Measurements from ENCODE around the gene UNG. TPM values are rescaled to one million over a fixed set of nuclear protein-coding genes. Genes with fewer than 3 reads are reported as not detected.

UNG gene
- total RNA-seq, 1 donor, result 28.3 TPM

DNA sequence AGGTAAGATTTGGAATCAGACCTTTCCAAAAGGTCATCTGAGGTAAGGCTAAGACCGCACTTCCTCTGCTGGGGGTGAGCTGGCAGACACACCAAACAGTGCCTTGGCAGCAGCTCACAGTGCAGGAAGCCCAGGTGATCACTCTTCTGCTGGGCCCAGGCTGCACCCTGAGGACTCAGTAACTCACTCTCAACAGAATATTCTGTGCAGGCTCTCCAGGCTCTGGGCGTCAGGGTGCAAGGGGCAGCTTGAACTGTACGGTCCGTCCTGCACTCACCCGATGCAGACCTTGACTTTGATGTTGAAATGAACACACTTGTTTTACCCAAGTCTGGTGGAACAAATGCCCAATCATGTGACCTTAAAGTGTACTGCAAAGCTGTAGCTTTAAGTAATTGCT, 10.1 kb upstream of the UNG start:
- DNase-seq (ENCODE audit: low read depth in 2 of 3, low spot score in 2 of 3), result no peak

DNA sequence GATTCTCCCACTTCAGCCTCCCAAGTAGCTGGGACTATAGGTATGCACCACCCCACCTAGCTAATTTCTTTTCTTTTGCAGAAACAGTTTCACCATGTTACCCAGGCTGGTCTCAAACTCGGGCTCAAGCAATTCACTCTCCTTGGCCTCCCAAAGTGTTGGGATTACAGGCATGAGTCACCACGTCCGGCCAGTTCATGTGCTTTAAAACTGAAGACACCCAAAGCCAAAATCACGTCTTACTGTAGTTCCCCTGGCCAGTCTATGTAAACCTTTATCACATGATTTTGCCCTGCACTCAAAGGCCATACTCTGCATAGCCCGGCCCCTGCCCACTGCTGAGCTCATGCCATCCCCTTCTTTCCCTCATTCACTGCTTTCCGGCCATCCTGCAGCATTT, 8.6 kb upstream of the UNG start:
- DNase-seq (ENCODE audit: low read depth in 2 of 3, low spot score in 2 of 3), result no peak

DNA sequence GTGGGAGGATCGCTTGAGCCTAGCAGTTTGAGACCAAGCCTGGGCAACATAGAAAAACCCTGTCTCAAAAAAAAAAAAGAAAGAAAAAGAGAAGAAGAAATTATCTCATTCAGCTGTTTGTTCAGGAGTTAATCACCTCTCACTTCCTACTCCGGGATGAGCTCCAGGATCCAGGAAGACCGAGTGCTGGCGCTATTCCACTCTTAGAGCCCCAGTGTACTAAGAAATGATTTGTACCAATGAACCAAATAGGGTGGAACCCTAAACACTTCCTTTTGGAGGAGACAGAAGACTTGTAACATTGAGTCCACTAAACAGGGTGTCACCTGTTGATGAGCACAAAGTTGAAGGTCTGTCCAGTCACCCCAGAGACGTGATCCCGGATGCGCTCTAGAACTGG, 7.7 kb upstream of the UNG start:
- DNase-seq (ENCODE audit: low read depth in 2 of 3, low spot score in 2 of 3), result no peak

DNA sequence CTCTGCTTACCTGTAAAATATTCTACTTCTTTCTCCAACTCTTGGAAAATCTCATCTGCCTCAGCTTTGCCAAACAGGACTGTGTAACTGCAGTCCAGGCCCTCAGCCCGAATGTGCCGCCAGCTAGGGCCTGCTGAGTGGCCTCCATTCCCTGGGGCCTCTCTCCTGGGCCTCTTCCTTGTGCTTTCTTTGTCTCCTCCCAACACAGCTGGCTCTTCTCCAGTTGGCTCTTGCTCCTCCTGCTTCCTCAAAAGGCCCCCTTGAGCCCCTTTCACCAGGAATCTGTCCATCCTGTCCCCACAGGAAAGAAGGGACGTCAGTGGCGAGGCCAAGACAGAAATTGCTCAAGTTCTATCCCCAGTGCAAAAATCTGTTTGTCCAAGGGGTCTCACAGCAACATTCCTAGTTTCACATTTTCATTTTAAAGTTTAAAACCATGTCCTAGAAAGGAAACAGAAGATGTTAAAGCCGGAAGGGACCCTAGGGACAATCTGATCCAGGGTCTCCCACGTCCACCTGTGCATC, 4.8 kb upstream of the UNG start:
- peak in 1 of 3 donors; percentile 5 for DNase-seq (ENCODE audit: low read depth in 2 of 3, low spot score in 2 of 3)

DNA sequence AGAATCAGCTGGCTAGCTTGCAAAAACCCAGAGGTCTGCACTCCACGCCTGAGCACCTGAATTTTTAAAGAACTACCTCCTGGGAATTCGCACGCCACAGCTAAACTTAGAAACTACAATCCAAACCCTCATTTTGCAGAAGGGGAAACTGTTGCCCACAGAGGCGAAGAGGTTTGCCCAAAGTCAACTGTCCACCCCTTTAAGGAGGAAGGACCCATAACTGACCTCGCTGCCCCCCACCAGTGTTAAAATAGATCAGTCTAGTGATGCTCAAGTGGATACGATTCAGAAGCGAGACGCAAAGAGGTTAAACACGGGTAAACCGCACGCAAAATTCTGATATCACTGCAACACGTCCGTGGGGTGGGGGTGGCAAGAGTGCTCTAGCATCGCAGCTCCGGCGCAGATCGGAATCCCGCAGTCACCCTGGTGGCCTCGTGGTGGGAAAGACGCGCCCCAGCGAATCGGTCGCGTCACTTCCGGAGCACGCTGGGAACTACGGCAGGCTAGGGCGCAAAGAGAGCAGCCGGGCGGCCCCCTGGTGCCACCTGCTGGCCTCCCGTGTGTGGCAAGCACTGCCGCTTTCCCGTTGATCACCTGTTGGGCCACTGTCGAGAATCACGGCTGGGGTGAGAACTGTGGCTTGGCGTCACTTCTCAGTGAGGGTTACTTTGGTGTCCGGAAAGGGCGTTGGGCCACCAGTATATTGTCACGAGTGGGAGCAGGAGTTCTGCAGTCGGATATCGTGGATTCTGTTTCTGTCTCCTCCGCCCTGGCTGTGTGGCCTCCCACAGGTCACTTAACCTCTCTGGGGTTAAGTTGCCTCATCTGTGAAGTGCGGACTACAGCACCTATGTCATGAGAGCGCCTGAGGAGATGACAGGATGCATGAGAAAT, 4.1 kb upstream of the UNG start, which contains the start of gene ALKBH2:
Gene ALKBH2 (minus strand): TSS at position 451 of the 897 bp plus-strand sequence. CDS start 686 bp downstream, outside the sequence.
- DNase-seq (ENCODE audit: low read depth in 2 of 3, low spot score in 2 of 3), result peak; percentile 93 to 96 (median 94)

DNA sequence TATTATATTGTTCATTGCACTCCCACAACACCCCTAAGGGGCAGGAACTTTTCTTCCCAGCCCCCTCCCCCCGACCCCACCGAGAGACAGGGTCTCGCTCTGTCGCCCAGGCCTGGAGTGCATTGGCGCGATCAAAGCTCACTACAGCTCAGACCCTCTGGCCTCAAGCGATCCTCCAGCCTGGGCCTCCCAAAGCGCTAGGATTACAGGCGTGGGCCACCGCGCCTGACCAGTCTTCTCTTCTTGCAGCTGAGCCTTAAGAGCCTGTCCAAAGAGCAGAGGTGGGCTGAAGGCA, 310 bp upstream of the UNG start:
- no peak for DNase-seq (ENCODE audit: low read depth in 2 of 3, low spot score in 2 of 3)

DNA sequence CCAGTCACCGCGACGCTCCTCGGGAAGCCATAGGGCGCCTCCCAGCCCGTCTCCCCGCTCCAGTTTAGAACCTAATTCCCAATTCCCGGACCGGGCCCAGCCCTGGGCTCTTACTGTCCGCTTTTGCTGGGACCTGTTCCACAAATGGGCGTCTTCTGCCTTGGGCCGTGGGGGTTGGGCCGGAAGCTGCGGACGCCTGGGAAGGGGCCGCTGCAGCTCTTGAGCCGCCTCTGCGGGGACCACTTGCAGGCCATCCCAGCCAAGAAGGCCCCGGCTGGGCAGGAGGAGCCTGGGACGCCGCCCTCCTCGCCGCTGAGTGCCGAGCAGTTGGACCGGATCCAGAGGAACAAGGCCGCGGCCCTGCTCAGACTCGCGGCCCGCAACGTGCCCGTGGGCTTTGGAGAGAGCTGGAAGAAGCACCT, 797 bp downstream of the UNG start:
- no peak for DNase-seq (ENCODE audit: low read depth in 2 of 3, low spot score in 2 of 3)

DNA sequence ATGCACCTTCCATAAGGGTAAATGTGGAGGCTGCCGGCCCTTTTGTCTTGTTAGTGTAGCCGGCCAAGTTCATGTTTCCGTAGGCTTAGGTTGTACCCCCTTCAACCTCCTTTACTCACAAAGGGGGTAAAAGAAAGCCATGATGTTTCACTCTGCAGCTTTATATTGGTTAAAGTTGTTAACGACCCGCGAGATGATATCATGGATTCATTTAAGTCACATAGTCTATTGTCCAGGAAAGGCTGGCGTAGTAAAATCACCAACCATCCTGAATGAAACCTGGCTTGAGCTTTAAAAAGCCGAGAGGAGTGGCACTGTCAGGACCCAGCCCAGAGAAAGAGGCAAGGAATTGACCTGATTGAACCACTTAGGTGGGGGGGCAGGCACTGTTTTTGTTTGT, 1.3 kb downstream of the UNG start:
- DNase-seq (ENCODE audit: low read depth in 2 of 3, low spot score in 2 of 3), result no peak

DNA sequence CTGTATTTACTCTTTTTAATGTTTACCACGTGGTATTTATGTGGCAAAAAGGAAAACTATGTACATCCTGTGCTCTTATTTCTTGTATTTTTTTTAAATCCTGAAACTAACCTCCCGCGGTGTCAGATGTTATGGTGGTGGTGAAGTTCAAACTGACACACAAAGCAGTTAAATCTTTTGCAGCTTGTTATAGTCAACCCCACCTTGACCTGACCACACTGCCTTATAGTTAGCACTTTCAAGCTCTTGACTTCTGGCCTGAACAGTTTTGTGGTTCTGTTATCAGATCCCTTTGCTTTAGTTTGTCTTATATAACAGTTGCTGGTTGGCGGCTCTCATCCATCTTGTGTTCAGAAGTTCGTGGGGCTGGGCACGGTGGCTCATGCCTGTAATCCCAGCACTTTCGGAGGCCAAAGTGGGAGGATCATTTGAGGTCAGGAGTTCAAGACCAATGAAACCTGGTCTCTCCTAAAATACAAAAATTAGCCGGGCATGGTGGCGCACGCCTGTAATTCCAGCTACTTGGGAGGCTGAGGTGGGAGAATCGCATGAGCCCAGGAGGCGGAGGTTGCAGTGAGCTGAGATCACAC, 2.1 kb downstream of the UNG start:
- no peak for DNase-seq (ENCODE audit: low read depth in 2 of 3, low spot score in 2 of 3)

DNA sequence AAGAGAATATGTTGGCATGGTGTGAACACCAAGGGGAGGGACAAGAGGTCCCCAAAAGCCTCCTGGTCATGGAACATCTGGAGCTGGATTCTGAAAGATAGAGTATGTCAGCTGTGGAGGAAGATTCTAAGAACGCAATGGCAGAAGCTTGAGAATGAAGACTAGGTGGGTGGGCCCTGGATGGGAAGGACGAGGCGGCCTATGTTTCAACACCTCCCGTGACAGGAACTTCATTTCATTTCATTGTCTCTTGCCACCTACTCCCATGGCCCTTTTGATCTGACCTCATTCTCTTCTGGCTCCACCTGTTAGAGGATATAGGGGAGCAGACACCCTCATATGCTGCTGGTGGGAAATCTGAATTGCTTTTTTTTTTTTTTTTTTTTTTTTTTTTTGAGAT, 3.3 kb downstream of the UNG start:
- no peak for DNase-seq (ENCODE audit: low read depth in 2 of 3, low spot score in 2 of 3)

DNA sequence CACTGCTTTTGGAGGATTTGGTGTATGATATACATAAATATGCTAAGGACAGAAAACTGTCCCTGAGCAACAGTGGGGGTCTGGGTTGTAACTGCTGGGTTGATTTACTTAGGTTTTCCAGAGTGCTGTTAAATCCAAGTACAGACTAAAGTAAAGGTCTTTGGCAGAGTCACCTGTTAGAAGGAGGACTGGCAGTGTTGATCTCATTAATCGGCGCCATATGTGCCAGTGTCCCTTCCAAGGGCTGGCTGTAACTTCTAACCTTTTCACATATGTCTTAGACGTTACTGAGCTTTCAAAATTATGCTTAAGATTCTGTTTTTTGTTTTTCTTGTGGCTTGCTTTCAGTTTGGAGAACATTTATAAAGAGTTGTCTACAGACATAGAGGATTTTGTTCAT, 5.1 kb downstream of the UNG start:
- no peak for DNase-seq (ENCODE audit: low read depth in 2 of 3, low spot score in 2 of 3)

DNA sequence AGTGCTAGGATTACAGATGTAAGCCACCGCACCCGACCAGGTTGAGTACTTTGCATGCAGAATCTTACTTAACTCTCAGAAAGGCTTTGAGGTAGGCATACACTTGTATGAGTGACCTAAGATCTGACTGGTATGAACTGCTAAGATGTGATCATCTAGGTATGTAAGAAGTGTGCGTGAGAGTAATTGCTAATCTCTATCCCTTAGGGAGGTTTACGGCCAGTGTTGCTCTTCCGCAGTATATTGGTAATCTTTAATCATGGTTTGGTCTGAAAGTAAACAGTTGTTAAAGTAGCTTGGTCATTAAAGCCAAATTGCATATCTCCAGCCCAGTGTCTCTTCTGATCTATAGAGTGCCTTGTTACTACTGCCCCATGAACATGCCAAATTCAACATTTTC, 7.8 kb downstream of the UNG start:
- no peak for DNase-seq (ENCODE audit: low read depth in 2 of 3, low spot score in 2 of 3)

DNA sequence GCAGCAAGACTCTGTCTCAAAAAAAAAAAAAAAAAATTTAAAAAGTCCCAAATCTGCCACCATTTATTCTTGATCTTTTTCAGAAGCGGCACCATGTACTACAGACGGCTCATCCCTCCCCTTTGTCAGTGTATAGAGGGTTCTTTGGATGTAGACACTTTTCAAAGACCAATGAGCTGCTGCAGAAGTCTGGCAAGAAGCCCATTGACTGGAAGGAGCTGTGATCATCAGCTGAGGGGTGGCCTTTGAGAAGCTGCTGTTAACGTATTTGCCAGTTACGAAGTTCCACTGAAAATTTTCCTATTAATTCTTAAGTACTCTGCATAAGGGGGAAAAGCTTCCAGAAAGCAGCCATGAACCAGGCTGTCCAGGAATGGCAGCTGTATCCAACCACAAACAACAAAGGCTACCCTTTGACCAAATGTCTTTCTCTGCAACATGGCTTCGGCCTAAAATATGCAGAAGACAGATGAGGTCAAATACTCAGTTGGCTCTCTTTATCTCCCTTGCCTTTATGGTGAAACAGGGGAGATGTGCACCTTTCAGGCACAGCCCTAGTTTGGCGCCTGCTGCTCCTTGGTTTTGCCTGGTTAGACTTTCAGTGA, 12.5 kb downstream of the UNG start:
- DNase-seq (ENCODE audit: low read depth in 2 of 3, low spot score in 2 of 3), result no peak

DNA sequence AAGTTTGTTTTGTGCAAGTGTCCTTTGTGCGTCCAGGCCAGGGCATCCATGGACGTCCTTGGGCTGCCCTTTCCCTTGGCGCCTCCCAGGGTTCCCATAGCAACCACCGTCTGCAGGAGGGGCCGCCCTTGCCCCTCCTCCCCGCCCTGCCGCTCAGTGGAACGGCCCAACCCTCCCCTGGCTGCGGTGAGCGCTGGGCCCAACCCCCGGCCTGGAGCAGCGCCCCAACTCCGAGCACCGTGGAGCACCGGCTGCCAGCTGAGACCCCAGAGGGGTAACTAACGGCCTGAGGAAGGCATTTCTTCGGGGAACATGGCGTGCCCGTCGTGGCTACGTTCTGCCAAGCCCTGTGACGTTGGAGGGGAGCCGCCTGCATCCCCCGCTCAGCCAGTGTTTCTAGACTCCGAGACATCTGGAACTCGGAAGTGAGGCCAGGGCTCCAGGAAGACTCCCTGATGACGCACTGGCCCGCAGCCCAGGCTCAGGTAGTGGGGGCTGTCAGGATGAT, 13.6 kb downstream of the UNG start:
- DNase-seq (ENCODE audit: low read depth in 2 of 3, low spot score in 2 of 3), result peak; percentile 25 to 70 (median 64)

DNA sequence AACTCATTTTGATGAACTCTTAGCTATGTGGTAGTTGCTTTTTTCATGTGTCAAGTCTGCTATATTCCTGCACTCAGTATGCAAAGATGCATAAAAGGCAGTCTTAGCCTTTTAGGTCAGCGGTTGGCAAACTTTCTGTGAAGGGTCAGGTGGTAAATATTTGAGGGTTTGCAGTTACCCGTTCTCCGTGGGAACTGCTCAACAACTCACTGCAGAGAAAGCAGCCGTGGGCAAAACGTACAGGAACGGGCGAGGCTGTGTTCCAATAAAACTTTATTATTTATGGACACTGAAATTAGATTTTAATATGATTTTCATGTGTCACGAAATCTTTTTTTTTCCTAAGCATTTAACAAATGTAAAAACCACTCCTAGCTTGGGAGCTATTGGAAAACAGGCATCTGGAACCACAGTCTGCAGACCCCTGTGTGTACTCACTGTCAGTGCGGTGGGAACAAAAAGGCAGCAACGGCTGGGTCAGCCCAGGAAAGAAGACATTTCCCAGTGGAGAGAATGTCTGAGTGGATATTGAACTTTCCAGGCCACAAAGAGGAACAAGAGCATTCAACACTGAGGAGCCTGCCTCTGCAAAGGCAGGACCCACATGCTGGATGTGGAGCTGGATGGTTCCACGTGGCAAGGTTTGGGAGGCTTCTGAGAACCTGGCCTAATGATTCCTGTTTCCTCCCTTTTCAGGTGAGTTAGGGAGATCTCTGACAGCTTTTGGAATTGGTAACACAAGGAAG, 15.5 kb downstream of the UNG start:
- DNase-seq (ENCODE audit: low read depth in 2 of 3, low spot score in 2 of 3), result no peak

DNA sequence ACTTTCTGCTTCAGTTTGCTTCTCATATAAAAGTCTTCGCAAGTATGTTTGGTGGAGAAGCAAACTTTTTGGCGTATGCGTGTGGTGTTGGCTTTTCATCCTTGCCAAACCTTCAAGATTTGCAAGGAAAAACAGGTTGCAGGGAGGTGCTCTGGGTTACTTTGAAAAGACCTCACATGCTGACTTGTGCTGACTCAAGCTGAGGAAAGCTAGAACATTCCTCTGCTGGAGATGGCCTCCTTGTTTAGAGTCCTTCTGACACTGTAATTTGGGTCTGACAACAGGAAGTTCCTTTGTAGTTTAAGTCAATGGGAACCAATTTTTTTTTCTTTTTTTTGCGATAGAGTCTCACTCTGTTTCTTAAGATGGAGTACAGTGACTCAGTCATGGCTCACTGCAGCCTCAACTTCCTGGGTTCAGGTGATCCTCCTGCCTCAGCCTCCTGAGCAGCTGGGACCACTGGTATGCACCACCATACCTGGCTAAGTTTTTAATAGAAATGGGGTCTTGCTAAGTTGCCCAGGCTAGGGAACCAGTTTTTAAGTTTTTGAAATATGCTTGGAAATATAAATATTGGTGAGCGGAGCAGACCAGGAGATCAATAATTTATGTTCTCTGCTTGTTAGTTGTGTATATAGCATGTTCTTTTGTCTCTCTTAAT, 16.4 kb downstream of the UNG start:
- DNase-seq (ENCODE audit: low read depth in 2 of 3, low spot score in 2 of 3), result no peak

DNA sequence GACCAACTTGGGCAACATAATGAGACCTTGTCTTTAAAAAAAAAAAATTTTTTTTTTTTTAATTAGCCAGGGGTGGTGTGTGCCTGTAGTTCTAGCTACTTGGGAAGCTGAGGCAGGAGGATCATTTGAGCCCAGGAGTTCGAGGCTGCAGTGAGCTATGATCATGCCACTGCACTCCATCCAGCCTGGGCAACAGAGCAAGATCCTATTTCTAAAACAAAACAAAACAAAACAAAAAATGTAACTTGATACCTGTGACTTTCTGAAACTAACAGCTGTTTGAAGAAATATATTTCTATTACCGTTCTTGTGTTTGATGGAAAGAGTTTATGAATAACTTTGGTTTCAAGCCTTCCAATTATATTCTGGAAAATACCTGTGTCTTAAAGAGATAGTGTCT, 17.2 kb downstream of the UNG start:
- DNase-seq (ENCODE audit: low read depth in 2 of 3, low spot score in 2 of 3), result no peak

DNA sequence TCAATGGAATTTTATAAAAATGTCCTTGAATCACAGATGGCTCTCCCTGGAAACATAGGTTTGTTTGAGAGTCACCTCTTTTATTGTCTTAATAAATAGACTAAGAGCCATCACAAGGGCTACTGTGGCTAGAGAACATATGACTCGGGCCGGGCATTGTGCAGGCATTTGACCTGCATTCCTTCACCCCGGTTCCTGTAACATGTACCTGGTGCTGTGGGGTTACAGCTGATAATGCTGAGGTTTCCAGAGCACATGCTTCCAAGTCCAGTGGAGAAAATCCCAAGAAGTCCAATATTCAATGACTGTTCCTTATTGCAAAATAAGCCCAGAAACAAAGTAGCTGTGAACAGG, 18.0 kb downstream of the UNG start:
- DNase-seq (ENCODE audit: low read depth in 2 of 3, low spot score in 2 of 3), result no peak

DNA sequence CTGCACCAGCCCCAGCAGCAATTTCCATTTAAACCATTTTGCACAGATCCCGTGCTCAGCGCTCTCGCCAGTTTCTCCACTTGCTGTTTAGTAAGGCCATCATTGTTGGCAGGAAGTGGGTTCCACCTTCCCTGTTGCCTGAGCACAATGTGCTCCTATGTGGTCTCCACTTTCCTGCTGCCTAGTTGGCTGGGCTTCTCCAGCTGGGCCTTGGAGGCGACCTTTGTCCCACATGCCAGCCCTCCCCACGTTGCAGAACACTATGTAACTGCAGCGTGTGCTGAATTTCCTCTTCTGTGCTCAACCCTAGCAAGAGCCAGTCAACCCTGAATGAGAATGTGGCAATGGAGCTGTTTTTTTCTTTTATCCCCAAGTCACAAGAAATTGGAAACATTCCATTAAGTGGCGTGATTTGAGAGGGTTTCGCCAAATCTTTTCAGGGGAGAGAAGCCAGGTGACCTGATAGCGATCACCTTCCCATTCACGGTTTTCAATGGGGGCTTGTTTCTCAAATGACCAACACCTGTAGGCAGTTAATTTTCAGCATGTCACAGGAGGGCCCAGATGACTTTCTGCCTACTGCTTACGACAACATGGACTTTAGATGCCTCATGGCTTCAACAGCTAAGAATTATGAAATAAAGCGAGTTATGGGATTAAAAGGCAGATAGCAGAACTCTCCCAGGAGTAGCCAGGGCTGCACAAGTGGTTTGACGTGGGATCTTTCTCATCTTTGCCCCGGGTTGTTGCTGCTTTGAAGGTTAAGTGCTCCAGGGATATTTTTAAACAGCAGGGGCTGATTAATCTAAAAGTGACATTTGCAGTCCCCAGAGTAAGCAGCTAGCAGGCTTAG, 18.6 kb downstream of the UNG start, which contains the start of gene ACACB:
Gene ACACB (plus strand): TSS at position 830 of the 853 bp plus-strand sequence. CDS start 22,819 bp downstream, outside the sequence.
- peak in 1 of 3 donors; percentile 44 for DNase-seq (ENCODE audit: low read depth in 2 of 3, low spot score in 2 of 3)
